GM21723 (cell line): ENCODE data around the gene JHY.
A peak's percentile ranks its signal among the peaks of the same experiment; 100 is the strongest.
"Not testable (repeated sequence)": the region's sequence is repeated elsewhere in the genome, so short reads cannot be mapped to it uniquely, and the experiment has no call there.

Experiments used
- ATAC-seq: cut with Tn5 transposase; IDR thresholded peaks from one replicate; pipeline ENCODE4 v1.9.1; 2021; ENCODE audit warnings: mild to moderate bottlenecking, moderate library complexity; ENCODE audit not compliant: unreplicated experiment

Gene JHY

GRCh38 chr11:122882189-122882856 lies at the start of gene JHY:
TSS of gene JHY (plus strand) at chr11:122882759. CDS start at chr11:122885850, 3,091 bp downstream.
- no peak for ATAC-seq

- ATAC-seq = no peak
These were observed 48.6 kb upstream of the JHY start for GRCh38 chr11:122833846-122834464.

GRCh38 chr11:122836916-122837315 lies 45.6 kb upstream of the JHY start:
- ATAC-seq = no peak

- no peak for ATAC-seq
These were observed 44.8 kb upstream of the JHY start for GRCh38 chr11:122837528-122838346.

GRCh38 chr11:122843281-122844141 lies 39.0 kb upstream of the JHY start:
- peak; percentile 76 for ATAC-seq

- ATAC-seq = no peak
These were observed 35.1 kb upstream of the JHY start for GRCh38 chr11:122847466-122847865.

GRCh38 chr11:122848186-122848585 lies 34.4 kb upstream of the JHY start:
- no peak for ATAC-seq

GRCh38 chr11:122850076-122850631 lies 32.4 kb upstream of the JHY start:
- no peak for ATAC-seq

GRCh38 chr11:122851366-122851966 lies 31.1 kb upstream of the JHY start:
- peak; percentile 50 for ATAC-seq

- ATAC-seq = no peak
These were observed 30.3 kb upstream of the JHY start for GRCh38 chr11:122852074-122852795.

GRCh38 chr11:122852796-122853160 lies 29.8 kb upstream of the JHY start:
- no peak for ATAC-seq

GRCh38 chr11:122853261-122853660 lies 29.3 kb upstream of the JHY start:
- no peak for ATAC-seq

GRCh38 chr11:122853971-122854446 lies 28.6 kb upstream of the JHY start:
- no peak for ATAC-seq

GRCh38 chr11:122861631-122862030 lies 20.9 kb upstream of the JHY start:
- no peak for ATAC-seq

GRCh38 chr11:122862091-122862490 lies 20.5 kb upstream of the JHY start:
- no peak for ATAC-seq

GRCh38 chr11:122863154-122863553 lies 19.4 kb upstream of the JHY start:
- not testable (repeated sequence) for ATAC-seq

GRCh38 chr11:122863704-122864326 lies 18.7 kb upstream of the JHY start:
- ATAC-seq = no peak

GRCh38 chr11:122864386-122865115 lies 18.0 kb upstream of the JHY start:
- no peak for ATAC-seq
